ENCODE results near the gene POLE.
A peak's percentile ranks its signal among the peaks of the same experiment; 100 is the strongest.
"Not testable (repeated sequence)": the region's sequence is repeated elsewhere in the genome, so short reads cannot be mapped to it uniquely, and the experiment has no call there.

Gene POLE

GRCh38 chr12:132717531-132718387 lies 30.6 kb upstream of the POLE start:
- no peak for DNase-seq (ENCODE audit: low read depth in 2 of 3, low spot score in 1 of 3)

- DNase-seq (ENCODE audit: low read depth in 2 of 3, low spot score in 1 of 3) = no peak
Measured at GRCh38 chr12:132717011-132717410, 29.9 kb upstream of the POLE start.

GRCh38 chr12:132716356-132716755 lies 29.2 kb upstream of the POLE start:
- DNase-seq (ENCODE audit: low read depth in 2 of 3, low spot score in 1 of 3) = no peak

- DNase-seq (ENCODE audit: low read depth in 2 of 3, low spot score in 1 of 3) = no peak
Measured at GRCh38 chr12:132715874-132716273, 28.7 kb upstream of the POLE start.

GRCh38 chr12:132713123-132713522 lies 26.0 kb upstream of the POLE start:
- DNase-seq (ENCODE audit: low read depth in 2 of 3, low spot score in 1 of 3) = no peak

GRCh38 chr12:132711080-132711843 lies 24.1 kb upstream of the POLE start:
- peak in 1 of 3 donors; percentile 28 for DNase-seq (ENCODE audit: low read depth in 2 of 3, low spot score in 1 of 3)

- peak; percentile 70 to 85 (median 76) for DNase-seq (ENCODE audit: low read depth in 2 of 3, low spot score in 1 of 3)
Measured at GRCh38 chr12:132710405-132711079, 23.4 kb upstream of the POLE start, which contains the start of gene PGAM5. Gene PGAM5 (plus strand): TSS chr12:132710842. CDS start chr12:132710877, 35 bp downstream.

GRCh38 chr12:132710043-132710404 lies 22.9 kb upstream of the POLE start:
- DNase-seq (ENCODE audit: low read depth in 2 of 3, low spot score in 1 of 3) = no peak

GRCh38 chr12:132708150-132708549 lies 21.0 kb upstream of the POLE start:
- no peak for DNase-seq (ENCODE audit: low read depth in 2 of 3, low spot score in 1 of 3)

GRCh38 chr12:132707241-132707640 lies 20.1 kb upstream of the POLE start:
- no peak for DNase-seq (ENCODE audit: low read depth in 2 of 3, low spot score in 1 of 3)

GRCh38 chr12:132703641-132704040 lies 16.5 kb upstream of the POLE start:
- no peak for DNase-seq (ENCODE audit: low read depth in 2 of 3, low spot score in 1 of 3)

GRCh38 chr12:132702640-132703039 lies 15.5 kb upstream of the POLE start:
- no peak for DNase-seq (ENCODE audit: low read depth in 2 of 3, low spot score in 1 of 3)

GRCh38 chr12:132700212-132700822 lies 13.2 kb upstream of the POLE start:
- DNase-seq (ENCODE audit: low read depth in 2 of 3, low spot score in 1 of 3) = no peak

GRCh38 chr12:132698341-132698740 lies 11.2 kb upstream of the POLE start:
- DNase-seq (ENCODE audit: low read depth in 2 of 3, low spot score in 1 of 3) = no peak

- DNase-seq (ENCODE audit: low read depth in 2 of 3, low spot score in 1 of 3) = no peak
Measured at GRCh38 chr12:132695431-132695830, 8.3 kb upstream of the POLE start.

GRCh38 chr12:132694888-132695287 lies 7.7 kb upstream of the POLE start:
- DNase-seq (ENCODE audit: low read depth in 2 of 3, low spot score in 1 of 3) = not testable (repeated sequence)

- not testable (repeated sequence) for DNase-seq (ENCODE audit: low read depth in 2 of 3, low spot score in 1 of 3)
Measured at GRCh38 chr12:132692030-132692429, 4.9 kb upstream of the POLE start.

GRCh38 chr12:132690112-132690511 lies 3.0 kb upstream of the POLE start:
- DNase-seq (ENCODE audit: low read depth in 2 of 3, low spot score in 1 of 3) = no peak

- DNase-seq (ENCODE audit: low read depth in 2 of 3, low spot score in 1 of 3) = no peak
Measured at GRCh38 chr12:132689227-132689626, 2.1 kb upstream of the POLE start.

- peak in 2 of 3 donors; percentile 1 to 22 for DNase-seq (ENCODE audit: low read depth in 2 of 3, low spot score in 1 of 3)
Measured at GRCh38 chr12:132686825-132687210, 324 bp downstream of the POLE start.

GRCh38 chr12:132685400-132685799 lies 1.7 kb downstream of the POLE start:
- no peak for DNase-seq (ENCODE audit: low read depth in 2 of 3, low spot score in 1 of 3)

Data from stimulated activated CD4-positive, alpha-beta T cell treated with anti-CD3 and anti-CD28 coated beads, Interleukin-12 subunit alpha, Interleukin-12 subunit beta, amount 100 ng/mL, for 48 hours (primary cell).